Small intestine (tissue), 7 donors: Measurements from ENCODE around the gene B4GALT2. TPM values are rescaled to one million over a fixed set of nuclear protein-coding genes. Genes with fewer than 3 reads are reported as not detected.
A peak's percentile ranks its signal among the peaks of the same experiment; 100 is the strongest.

Source experiments
- DNase-seq, 2 donors: peaks; one replicate each; pipeline versions ENCODE4 v3.0.0 to v3.0.0-alpha.2; 2013
- FAIRE-seq: peaks from 2 replicates; lab custom pipeline; 2012; peaks lifted over from hg19 to GRCh38; lab: Jason Lieb, UNC
- H3K27ac ChIP-seq, 3 donors: one replicate each; pipeline ENCODE4 v1.5.1; 2013; ENCODE audit warnings: low read length in 2 of 3, mild to moderate bottlenecking in 2 of 3, control low read depth in 1 of 3, inconsistent platforms in 1 of 3, low read depth in 1 of 3, moderate library complexity in 1 of 3
- H3K27me3 ChIP-seq, 3 donors: one replicate each; pipeline ENCODE4 v1.6.1; 2013; ENCODE audit warnings: low read length in 3 of 3, inconsistent platforms in 1 of 3; ENCODE audit not compliant: control insufficient read depth in 3 of 3, insufficient read depth in 3 of 3
- H3K36me3 ChIP-seq, 3 donors: one replicate each; pipeline ENCODE4 v1.6.1; 2013; ENCODE audit warnings: low read length in 3 of 3, inconsistent platforms in 1 of 3, low read depth in 1 of 3, mild to moderate bottlenecking in 1 of 3, moderate library complexity in 1 of 3; ENCODE audit not compliant: control insufficient read depth in 3 of 3, insufficient read depth in 2 of 3
- H3K4me1 ChIP-seq, 3 donors: one replicate each; pipeline ENCODE4 v1.6.1; 2013; ENCODE audit warnings: low read length in 2 of 3, inconsistent platforms in 1 of 3, low read depth in 1 of 3, mild to moderate bottlenecking in 1 of 3, moderate library complexity in 1 of 3; ENCODE audit not compliant: control insufficient read depth in 3 of 3, insufficient read depth in 2 of 3
- H3K4me3 ChIP-seq, 3 donors: one replicate each; pipeline ENCODE4 v1.5.1; 2013; ENCODE audit warnings: low read length in 3 of 3, control low read depth in 1 of 3, inconsistent platforms in 1 of 3, low read depth in 1 of 3, mild to moderate bottlenecking in 1 of 3, moderate library complexity in 1 of 3
- H3K9me3 ChIP-seq, 2 donors: one replicate each; pipeline ENCODE4 v1.6.1; 2013; ENCODE audit warnings: low read depth in 1 of 2, low read length in 1 of 2; ENCODE audit not compliant: control insufficient read depth in 2 of 2, insufficient read depth in 1 of 2
- WGBS, 3 donors: extraction: QIAGEN DNeasy Blood & Tissue Kit; methylation state at CpG; one replicate each; pipeline ENCODE4 v1.1.7; 2013; 5-methylcytosine and 5-hydroxymethylcytosine counted together
- polyA plus RNA-seq, 4 donors: library from polyadenylated mRNA; stranded (reverse) in 3 of 4; unstranded in 1 of 4; fragments of 200-250 nt in 3 of 4; fragments of 120-200 nt in 1 of 4; gene quantifications; one replicate each; pipeline versions ENCODE4 v1.2.1 to v1.2.3, GENCODE V29; 2013
- donor health status: healthy with polysubstance abuse.
- donor health status: control.
- donor health status: control.
- donor health status: Bipolar disorder and iron deficiency.
- donor health status: healthy.

B4GALT2 gene
- polyA plus RNA-seq, 4 donors = 8.9 to 34.6 (median 25.9) TPM

GRCh38 chr1:44024031-44024902, 45.3 kb downstream of the B4GALT2 start:
- no peaks in the 10 kb centered on the region for H3K9me3 ChIP-seq
- H3K4me3 ChIP-seq = no peak overlapping the region
- peaks cover 0 to 10% (median 0%) of the 10 kb centered on the region in 3 donors for H3K36me3 ChIP-seq
- WGBS, 3 donors = 84 to 89% (median 86%) methylated on average over 14 of the region's 14 CpGs
- no peak overlapping the region for H3K27ac ChIP-seq
- H3K4me1 ChIP-seq = peaks cover 2 to 29% (median 4%) of the 10 kb centered on the region in 3 donors
- no peak for FAIRE-seq
- H3K27me3 ChIP-seq = no peaks in the 10 kb centered on the region
- DNase-seq = no peak

DNA sequence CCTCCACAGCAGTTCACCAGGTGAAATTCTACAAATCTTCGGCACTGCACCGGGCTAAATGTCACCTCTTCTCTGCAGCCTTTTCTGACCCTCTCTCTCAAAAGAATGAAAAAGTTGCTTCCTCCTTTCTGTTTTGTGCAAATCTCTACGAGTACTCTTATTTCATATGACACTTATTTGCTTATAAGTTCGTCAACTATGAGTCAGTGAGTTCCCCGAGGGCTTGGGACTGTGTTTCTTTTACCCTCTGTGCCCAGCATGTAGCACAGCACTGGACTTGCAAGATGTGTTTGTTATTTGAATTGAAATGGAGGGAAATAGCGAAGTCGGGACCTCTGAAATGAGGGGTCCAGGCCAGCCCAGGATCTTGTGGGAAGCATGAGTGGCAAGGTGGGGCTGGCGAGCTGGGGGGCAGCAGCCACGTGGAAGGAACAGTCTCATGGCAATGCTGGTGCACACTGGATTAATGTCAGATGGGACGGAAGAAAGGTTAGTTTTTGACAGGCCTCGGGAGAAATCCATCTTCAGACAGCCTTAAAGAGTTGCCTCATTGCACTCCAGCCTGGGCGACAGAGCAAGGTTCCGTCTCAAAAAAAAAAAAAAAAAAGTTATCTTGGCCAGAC, 46.0 kb downstream of the B4GALT2 start:
- no peak for FAIRE-seq
- no peak overlapping the region for H3K4me3 ChIP-seq
- H3K9me3 ChIP-seq = no peaks in the 10 kb centered on the region
- DNase-seq = no peak
- H3K4me1 ChIP-seq = peaks cover 4 to 35% (median 6%) of the 10 kb centered on the region in 3 donors
- H3K27ac ChIP-seq = no peak overlapping the region
- no peaks in the 10 kb centered on the region for H3K27me3 ChIP-seq
- WGBS, 3 donors = 71 to 80% (median 77%) methylated on average over 13 of the region's 13 CpGs
- H3K36me3 ChIP-seq = peaks cover 0 to 10% (median 0%) of the 10 kb centered on the region in 3 donors

DNA sequence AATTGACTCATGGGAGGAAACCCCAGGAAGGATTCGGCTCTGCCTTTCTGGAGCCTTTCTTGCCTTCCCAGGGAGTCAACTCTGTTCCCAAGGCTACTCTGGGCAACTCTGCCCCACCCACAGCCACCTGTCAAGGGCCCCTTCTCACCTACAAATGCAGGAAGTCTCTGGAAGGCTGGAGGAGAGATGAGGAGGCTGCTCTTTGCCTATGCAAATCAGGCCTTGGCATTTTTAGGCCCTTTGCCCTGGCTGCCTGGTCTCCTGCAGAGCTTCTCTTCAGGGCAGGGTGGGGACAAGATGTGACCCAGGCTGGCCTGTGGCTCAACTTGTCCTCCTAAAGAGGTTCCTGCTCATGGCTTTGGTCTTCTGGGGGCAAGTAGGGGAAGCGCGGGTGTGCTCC, 46.8 kb downstream of the B4GALT2 start:
- H3K36me3 ChIP-seq = peaks cover 0 to 10% (median 0%) of the 10 kb centered on the region in 3 donors
- WGBS, 3 donors = 26 to 64% (median 40%) methylated on average over 3 of the region's 3 CpGs
- DNase-seq = peak; percentile 81 to 84
- H3K4me1 ChIP-seq = peaks cover 4 to 35% (median 6%) of the 10 kb centered on the region in 3 donors
- peak overlapping the region; percentile 57 to 95 (median 63) for H3K27ac ChIP-seq
- H3K4me3 ChIP-seq = no peak overlapping the region
- no peaks in the 10 kb centered on the region for H3K9me3 ChIP-seq
- no peaks in the 10 kb centered on the region for H3K27me3 ChIP-seq
- FAIRE-seq = no peak

GRCh38 chr1:44027320-44027719, 48.3 kb downstream of the B4GALT2 start:
- no peaks in the 10 kb centered on the region for H3K27me3 ChIP-seq
- DNase-seq (no peak), FAIRE-seq (no peak)
- H3K9me3 ChIP-seq = no peaks in the 10 kb centered on the region
- peaks cover 0 to 9% (median 0%) of the 10 kb centered on the region in 3 donors for H3K36me3 ChIP-seq
- peaks cover 6 to 38% (median 9%) of the 10 kb centered on the region in 3 donors for H3K4me1 ChIP-seq
- no peak overlapping the region for H3K4me3 ChIP-seq
- WGBS, 3 donors = 88 to 94% (median 89%) methylated on average over 3 of the region's 3 CpGs
- no peak overlapping the region for H3K27ac ChIP-seq

DNA sequence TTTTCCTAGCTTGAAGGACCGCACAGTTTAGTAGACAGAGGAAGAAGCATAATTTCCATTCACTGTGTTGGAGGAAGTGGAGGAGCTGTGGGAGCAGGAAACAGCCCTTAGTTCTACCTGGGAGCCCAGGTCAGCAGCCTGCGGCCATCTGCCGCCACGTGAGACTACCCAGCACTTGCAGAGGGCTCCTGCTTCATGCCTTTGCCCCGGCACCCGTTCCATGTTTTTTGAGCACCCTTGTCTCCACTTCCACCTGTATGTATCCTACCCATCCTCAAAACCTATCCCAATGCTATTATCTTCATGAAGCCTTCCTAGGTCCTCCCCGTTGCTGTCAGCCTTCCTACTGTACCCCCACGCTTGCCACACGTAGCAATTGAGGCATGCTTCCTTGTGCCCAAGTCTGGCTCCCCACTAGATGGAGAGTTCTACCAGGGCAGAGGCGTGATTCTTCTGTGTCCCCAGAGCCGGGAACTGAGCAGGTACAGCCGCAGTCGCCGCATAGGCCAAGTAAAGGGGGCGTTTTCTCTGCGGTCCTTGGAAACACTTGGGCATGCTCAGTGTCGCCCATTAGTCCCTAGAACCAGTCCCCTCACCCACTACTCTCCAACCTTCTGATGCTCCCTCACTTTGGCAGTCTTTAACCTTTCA, 50.4 kb downstream of the B4GALT2 start:
- FAIRE-seq = no peak
- H3K27ac ChIP-seq = peak overlapping the region; percentile 56 to 92 (median 73)

GRCh38 chr1:44029911-44030604, 51.0 kb downstream of the B4GALT2 start:
- peak; percentile 94 to 95 for DNase-seq
- whole genome bisulfite sequencing, 3 donors = 1% methylated on average over 45 to 75 of the region's 75 CpGs
- peaks cover 6 to 47% (median 9%) of the 10 kb centered on the region in 3 donors for H3K4me1 ChIP-seq
- no peak for FAIRE-seq
- H3K4me3 ChIP-seq = peak overlapping the region; percentile 63 to 84 (median 80)
- H3K27me3 ChIP-seq = no peaks in the 10 kb centered on the region
- H3K27ac ChIP-seq = peak overlapping the region; percentile 80 to 92 (median 85)
- H3K9me3 ChIP-seq = no peaks in the 10 kb centered on the region
- no peaks in the 10 kb centered on the region for H3K36me3 ChIP-seq

More for the DNA sequence above, 50.4 kb downstream of the B4GALT2 start:
- H3K9me3 ChIP-seq = no peaks in the 10 kb centered on the region
- no peaks in the 10 kb centered on the region for H3K36me3 ChIP-seq
- peak overlapping the region; percentile 58 to 84 (median 80) for H3K4me3 ChIP-seq
- DNase-seq = no peak
- H3K27me3 ChIP-seq = no peaks in the 10 kb centered on the region
- H3K4me1 ChIP-seq = peaks cover 6 to 47% (median 9%) of the 10 kb centered on the region in 3 donors
- WGBS, 3 donors = 28 to 29% (median 28%) methylated on average over 17 of the region's 17 CpGs

- Histone ChIP-seq H3K36me3 (no peaks in the 10 kb centered on the region), H3K4me1 (peaks cover 6 to 50% (median 9%) of the 10 kb centered on the region in 3 donors), H3K4me3 (peak overlapping the region; percentile 63 to 84 (median 80)), H3K27ac (peak overlapping the region; percentile 80 to 92 (median 85)), H3K9me3 (no peaks in the 10 kb centered on the region), H3K27me3 (no peaks in the 10 kb centered on the region)
- no peak for FAIRE-seq
- 0% methylated on average over 26 to 66 of the region's 66 CpGs for WGBS, 3 donors
- peak in 1 of 2 donors; percentile 40 for DNase-seq
Observed at GRCh38 chr1:44030605-44031251, 51.7 kb downstream of the B4GALT2 start.
